Esophagus squamous epithelium (tissue), 4 donors: ENCODE measurements around the gene ANTXR2.

Source experiments
- POLR2A ChIP-seq, 4 donors: fragments of 450-650 bp; IDR thresholded peaks; one replicate each; pipeline ENCODE4 v1.6.1; 2017; ENCODE audit warnings: antibody characterized with exemption in 4 of 4, mild to moderate bottlenecking in 4 of 4, moderate library complexity in 3 of 4
- TF ChIP-seq, protein P1 (sequence below), 6 experiments: fragments of 450-650 bp in 4 of 6; fragments of 200-600 bp in 2 of 6; sonication (generic) in 2 of 6; IDR thresholded peaks; one replicate each; pipeline ENCODE4 v1.5.1; 2016 to 2019; ENCODE audit warnings: antibody characterized with exemption in 6 of 6, mild to moderate bottlenecking in 4 of 6, moderate library complexity in 4 of 6

DNA sequence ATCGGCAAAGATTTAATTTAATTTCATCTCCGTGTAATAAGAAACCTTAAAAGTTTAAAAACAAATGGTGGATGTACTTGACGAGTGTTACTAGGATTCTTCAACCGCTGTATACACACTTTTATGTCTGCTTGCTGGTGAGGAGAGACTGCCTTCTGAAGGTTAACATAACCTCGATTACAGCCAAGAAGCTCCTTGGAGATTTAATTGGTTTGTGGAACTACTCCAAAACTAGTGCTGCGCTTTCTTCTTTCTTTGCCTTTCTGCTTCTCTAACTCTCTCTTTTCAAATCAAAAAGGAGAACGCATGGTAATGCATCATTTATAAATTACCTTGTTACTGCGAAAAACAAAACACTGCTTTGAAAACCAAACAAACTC is 109.0 kb downstream of the ANTXR2 start:
- TF ChIP-seq, protein P1, sequence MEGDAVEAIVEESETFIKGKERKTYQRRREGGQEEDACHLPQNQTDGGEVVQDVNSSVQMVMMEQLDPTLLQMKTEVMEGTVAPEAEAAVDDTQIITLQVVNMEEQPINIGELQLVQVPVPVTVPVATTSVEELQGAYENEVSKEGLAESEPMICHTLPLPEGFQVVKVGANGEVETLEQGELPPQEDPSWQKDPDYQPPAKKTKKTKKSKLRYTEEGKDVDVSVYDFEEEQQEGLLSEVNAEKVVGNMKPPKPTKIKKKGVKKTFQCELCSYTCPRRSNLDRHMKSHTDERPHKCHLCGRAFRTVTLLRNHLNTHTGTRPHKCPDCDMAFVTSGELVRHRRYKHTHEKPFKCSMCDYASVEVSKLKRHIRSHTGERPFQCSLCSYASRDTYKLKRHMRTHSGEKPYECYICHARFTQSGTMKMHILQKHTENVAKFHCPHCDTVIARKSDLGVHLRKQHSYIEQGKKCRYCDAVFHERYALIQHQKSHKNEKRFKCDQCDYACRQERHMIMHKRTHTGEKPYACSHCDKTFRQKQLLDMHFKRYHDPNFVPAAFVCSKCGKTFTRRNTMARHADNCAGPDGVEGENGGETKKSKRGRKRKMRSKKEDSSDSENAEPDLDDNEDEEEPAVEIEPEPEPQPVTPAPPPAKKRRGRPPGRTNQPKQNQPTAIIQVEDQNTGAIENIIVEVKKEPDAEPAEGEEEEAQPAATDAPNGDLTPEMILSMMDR (IDR thresholded peaks at IDR 0.05), result no peak
- TF ChIP-seq POLR2A (IDR thresholded peaks at IDR 0.05), result no peak
